Raji (cell line): ENCODE data around the gene POR.

Experiments
- POLR2A ChIP-seq: IDR thresholded peaks from 2 replicates; pipeline ENCODE4 v1.6.1; 2011; ENCODE audit warnings: low read depth, low read length, control low read depth; ENCODE audit not compliant: insufficient read depth

The POR gene

DNA sequence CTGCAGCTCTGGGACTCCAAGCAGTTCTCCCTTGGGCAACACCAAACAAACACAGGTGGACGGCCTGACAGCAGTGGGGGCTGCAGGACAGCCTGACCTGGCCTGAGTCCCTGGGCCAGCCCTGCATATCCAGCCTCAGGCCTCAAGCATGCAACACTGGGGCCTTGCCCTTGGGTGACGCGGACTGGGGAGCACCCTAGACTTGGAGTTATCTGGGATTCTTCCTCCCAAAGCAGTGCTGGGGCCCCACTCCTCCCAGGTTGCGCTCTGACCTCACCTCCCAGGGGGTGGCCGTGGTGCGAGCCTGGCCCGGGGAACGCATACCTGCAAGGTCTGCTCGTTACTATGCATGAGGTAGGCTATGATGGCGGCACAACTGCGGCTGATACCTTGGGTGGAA, 85.6 kb downstream of the POR start:
- no peak for TF ChIP-seq POLR2A

DNA sequence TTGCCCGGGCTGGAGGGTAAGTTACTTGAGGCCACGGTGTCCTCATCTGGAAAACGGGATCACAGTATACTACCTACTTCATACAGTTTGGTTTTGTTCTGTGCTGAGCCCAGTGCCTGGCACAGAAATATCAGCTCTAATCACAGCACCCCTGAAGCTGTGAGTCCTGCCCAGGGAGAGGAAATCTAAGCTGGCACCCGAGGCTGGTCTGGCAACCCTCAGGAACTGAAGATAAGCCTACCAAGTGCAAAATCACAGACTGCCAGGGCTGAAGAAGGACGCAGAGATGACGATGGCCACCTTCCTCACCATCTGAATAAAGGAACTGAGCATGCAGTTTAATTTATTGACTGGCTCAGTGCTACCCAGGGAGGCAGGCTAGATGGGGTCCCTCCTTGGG, 87.2 kb downstream of the POR start:
- TF ChIP-seq POLR2A, result no peak

DNA sequence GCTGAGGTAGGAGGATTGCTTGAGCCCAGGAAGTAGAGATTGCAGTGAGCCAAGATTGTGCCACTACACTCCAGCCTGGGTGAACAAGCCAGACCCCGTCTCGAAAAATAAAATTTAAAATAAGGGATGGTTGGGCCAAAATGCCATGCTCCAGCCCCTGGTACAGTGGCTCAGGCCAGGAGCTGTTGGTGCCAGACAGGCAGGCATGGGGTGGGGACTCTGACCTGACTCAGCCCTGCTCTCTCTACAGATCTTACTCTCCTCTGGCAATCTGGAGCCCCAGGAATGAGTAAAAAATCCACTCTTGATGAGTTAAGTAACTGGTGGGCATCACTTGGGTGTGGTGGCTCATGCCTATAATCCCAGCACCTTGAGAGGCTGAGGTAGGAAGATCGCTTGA, 87.9 kb downstream of the POR start:
- TF ChIP-seq POLR2A, result no peak

DNA sequence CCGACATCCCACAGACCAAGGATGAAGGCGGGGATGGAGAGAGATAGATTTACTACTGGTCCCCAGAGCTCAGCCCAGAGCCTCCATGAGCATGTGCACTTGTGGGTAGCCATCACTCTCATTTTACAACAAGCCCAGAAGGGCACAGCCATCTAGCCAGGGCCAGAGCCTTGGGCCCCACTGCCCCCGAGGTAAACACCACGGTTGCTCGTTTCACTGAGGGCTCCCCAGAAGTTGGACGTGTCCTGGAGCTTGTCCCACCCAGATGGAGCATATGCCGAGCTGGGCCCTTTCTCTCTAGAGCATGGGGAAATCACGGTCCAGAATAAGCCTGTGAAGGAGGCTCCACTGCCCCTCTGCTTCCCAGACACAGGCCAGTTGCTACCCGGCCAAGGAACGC, 88.4 kb downstream of the POR start:
- TF ChIP-seq POLR2A, result no peak

DNA sequence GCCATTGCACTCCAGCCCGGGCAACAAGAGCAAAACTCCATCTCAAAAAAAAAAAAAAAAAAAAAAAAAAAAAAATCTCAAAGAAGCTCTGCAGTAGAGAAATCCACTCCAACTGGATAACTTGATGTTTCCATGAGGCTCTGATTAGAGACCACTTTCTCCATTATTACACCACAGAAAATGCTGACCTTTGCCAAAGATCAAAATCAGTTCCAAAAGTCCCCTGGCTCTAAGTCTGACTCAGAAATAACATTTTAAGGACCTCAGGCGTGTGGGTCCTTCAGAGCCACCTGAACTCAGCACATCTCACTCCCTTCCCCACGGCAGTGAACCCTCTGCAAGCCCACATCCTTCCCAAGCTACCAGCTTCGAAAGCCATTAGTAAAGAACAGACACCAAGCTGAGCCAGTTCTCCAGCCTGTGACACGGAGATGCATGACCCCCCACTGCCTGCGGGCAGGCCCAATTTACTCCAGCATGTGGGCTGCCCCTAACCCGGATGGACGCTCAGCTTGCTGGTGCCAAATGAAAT, 93.3 kb downstream of the POR start:
- no peak for TF ChIP-seq POLR2A

DNA sequence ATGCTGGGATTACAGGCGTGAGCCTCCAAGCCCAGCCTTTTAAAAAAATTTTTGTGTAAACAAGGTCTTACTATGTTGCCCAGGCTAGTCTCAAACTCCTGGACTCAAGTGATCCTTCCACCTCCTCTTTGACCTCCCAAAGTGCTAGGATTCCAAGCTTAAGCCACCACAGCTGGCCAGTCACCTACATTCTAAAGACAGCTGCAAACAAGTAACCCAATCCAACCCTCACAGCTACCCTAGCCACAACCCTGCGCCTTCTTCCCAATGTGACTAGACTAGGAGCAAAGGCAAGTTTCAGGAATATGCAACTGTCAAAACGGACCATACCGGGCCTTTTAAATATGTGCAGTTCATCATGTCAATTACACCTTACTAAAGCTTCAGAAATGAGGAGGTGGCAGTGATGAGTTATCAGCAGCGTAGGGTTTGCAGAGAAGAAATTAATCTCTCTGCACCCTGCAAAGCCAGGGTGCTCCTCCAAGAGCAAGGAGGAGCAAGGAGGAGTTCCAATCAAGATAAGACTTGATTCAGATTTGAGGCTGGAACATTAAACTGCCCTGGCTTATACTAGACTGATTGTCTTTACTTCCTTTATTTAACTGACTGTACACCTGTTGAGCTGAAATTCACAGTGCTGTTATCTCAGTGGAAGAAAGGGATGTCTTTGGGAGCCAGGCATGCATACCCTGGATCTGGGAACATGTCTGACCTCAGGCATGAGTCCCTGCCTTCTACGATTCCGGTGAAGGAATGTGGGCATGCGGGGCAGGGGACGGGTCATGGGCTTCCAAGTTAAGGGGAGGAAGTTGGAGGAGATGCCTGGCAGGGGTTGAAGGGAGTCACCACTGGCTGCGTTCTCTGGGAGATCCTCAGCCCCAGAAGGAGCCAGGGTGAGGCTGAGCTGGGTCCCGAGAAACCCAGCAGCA, 95.0 kb downstream of the POR start:
- TF ChIP-seq POLR2A, result no peak

DNA sequence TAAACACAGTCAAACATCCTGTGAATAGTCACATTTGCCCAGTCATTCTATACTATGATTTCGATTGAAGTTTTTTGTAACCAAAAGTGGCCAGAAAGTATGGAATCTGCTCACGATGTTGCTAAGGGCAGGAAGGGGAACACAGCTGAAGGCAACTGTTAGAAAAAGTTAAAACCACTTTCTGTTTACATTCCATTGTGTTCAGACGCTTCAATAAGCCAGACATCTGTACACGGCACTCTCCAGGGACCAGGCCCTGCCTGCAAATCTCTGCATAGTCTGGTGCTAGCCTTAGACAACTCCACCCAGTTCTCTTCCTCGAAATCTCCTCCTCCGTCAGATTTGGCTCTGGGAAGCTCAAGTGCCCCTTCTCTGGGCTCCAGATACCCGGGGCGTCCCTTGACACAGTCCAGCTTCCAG, 96.5 kb downstream of the POR start:
- TF ChIP-seq POLR2A, result no peak

DNA sequence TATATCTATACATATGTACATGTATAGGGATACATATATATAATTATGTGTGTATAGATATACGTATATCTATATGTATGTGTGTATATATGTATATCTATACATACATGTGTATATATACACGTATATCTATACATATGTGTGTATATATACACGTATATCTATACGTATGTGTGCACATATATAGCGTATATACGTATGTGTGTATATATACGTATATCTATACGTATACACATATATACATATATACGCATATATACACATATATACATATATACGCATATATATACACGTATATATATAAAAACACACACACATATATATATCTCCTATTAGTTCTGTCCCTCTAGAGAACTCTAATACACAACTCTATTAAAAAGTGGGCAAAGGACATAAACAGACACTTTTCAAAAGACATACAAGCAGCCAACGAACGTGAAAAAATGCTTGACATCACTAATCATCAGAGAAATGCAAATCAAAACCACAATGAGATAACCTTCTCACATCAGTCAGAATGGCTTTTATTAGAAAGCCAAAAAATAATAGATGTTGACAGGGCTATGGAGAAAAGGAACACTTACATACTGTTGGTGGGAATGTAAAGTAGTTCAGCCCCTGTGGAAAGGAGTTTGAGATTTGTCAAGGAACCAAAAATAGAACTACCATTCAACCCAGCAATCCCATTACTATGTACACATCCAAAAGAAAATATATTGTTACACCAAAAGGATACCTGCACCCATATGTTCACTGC, 101.4 kb downstream of the POR start:
- no peak for TF ChIP-seq POLR2A

DNA sequence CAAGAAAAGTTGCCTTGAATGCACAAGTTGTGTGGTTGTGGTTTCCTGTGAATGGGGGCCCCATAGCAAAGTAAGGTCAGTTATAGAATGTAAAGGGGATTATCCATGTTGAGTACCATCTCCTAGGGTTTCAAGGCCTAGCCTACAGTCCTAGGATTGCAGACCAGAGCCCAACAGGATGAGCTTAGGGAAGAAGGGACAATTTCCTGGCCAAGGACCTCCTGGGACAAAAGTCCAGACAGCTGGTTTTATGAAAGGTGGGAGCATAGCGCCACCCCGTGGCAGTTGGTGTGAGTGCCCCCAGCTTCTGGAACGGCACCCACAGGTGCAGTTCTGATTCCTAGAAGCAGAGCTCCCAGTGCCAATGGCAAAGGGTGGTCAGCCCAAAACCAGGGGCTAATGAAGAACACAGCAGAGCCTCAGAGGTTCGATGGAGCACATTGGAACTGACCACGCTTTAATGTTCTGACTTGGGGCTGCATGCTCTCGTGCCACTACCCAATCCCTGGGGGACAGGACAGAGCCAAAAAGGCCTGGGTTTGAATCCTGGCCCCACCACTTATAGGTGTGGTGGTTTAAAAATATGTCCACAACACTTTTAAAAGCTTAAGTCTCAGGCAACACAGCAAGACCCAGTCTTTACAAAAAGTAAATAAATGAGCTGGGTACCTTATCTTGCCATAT, 105.2 kb downstream of the POR start:
- no peak for TF ChIP-seq POLR2A

DNA sequence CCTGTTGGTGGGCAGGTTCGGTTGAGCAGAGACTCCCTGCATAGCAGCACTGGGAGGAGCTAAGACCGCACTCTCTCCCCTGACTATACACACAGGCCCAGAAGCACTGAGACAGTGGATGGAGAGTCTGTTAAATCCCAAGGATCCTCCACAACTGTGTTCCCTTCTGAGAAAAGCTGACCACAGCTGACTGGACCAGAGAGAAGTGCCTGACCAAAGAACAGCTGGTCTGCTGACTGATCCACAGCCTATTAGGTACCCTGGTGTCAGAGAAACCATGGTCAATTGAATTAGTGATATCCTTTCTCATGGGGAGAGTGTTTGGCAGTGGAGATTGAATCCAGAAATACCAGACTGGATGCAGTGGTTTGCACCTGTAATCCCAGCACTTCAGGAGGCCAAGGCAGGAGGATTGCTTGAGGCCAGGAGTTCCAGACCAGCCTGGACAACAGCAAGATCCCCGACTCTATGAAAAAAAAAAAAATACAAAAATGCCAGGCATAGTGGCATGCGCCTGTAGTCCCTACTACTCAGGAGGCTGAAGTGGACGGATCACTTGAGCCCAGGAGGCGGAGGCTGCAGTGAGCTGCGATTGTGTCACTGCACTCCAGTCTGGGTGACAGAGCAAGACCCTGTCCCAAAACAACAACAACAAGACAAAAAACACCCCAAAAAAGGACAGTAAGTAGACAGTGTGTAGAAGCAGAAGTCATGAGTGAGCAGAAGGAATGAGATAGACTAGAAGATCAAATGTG, 107.2 kb downstream of the POR start:
- no peak for TF ChIP-seq POLR2A

DNA sequence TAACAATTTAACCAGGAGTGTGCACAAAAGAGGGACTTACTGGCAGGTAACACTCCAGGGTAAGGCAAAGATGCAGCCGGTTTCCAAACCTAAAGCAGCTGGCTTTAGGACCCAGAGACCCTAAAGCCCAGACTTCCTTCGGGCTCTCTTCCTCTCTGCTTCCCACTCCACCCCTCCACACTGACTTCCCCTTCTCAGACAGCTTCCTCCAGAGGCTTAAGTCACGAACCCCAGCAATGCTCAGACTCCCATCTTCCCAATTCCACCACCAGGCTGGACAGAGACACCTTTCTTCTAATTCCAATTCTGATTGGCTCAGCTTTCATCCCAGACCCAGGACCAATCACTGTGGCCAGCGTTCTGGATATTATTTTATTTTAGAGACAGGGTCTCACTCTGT, 108.0 kb downstream of the POR start:
- TF ChIP-seq POLR2A, result no peak

DNA sequence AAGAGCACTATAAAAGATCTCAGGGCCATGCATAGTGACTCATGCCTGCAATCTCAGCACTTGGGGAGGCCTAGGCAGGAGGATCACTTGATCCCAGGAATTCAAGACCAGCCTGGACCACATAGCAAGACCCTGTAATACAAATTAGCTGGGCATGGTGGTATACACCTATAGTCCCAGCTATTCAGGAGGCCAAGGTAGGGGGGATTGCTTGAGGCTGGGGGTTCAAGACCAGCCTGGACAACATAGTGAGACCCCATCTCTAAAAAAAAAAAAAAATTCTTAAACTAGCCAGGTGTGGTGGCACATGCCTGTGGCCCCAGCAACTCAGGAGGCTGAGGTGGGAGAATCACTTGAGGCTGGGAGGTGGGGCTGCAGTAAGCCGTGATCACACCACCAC, 117.0 kb downstream of the POR start:
- TF ChIP-seq POLR2A, result no peak
